ENCODE measurements around the gene ATP10B.

Gene ATP10B

DNA sequence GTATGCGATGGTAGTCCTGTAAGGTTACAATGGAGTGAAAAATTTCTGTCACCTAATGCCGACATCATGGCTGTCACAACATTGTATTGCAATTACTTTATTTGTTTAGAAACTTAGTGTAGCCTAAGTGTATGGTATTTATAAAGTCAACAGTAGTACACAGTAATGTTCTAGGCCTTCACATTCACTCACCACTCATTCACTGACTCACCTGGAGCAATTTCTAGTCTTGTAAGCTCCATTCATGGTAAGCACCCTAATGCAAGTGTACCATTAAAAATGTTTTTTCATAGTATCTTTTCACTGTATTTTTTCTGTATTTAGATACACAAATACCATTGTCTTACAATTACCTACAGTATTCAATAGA is 58.5 kb downstream of the ATP10B start:
- no peak for FAIRE-seq
- DNase-seq (ENCODE audit: insufficient read length, low spot score), result no peak

DNA sequence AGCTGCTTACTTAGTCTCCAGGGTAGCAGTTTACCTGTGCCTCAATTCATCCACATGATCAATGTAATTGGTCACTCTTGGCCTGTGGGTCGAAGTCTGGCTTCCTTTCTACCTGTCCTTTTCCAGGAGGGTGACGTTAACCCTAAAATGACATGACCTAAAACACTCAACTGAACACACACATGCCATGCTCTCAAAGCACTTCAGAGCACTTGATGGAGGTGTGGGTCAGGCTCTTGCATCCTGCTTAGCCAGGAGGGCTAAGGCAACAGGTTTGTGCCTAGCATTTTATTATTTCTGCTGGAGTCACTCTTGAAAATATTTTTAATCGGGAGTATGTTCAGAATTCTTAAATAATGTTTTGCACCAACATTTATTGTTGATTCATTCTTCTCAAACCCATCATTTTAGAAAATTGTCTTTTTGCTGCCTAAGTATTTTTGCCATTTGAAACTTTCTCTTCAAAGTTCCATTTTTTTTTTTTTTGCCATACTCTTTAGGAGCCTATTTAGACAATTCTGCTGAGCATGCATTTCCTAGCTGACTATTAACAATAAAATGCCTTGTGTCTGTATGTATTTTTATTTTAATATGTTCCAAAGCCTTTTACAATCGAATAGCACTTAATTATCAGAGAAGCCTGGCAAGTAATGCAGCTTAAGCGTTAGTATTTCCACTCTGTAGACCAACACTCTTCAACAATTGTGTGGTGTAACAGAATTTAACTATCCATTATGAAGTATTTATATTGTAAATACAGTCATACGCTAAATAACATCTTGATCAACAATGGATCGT is 59.1 kb downstream of the ATP10B start:
- no peak for DNase-seq (ENCODE audit: insufficient read length, low spot score)
- no peak for FAIRE-seq
- TF ChIP-seq PAX5 (IDR thresholded peaks at IDR 0.05; ENCODE audit: insufficient read depth, low read length, severe bottlenecking) (no peak), POU2F2 (IDR thresholded peaks at IDR 0.05; ENCODE audit: low read depth, low read length) (no peak), POLR2AphosphoS5 (IDR thresholded peaks at IDR 0.05; ENCODE audit: low read depth, low read length) (no peak), SPI1 (IDR thresholded peaks at IDR 0.05; ENCODE audit: low read depth, low read length) (no peak), TAF1 (IDR thresholded peaks at IDR 0.05; ENCODE audit: low read depth, low read length) (no peak), POLR2A (IDR thresholded peaks at IDR 0.05; ENCODE audit: low read depth, low read length) (no peak)

More for the DNA sequence above, 58.5 kb downstream of the ATP10B start:
- TF ChIP-seq PAX5 (IDR thresholded peaks at IDR 0.05; ENCODE audit: insufficient read depth, low read length, severe bottlenecking) (no peak), POLR2A (IDR thresholded peaks at IDR 0.05; ENCODE audit: low read depth, low read length) (no peak), POU2F2 (IDR thresholded peaks at IDR 0.05; ENCODE audit: low read depth, low read length) (no peak), POLR2AphosphoS5 (IDR thresholded peaks at IDR 0.05; ENCODE audit: low read depth, low read length) (no peak), SPI1 (IDR thresholded peaks at IDR 0.05; ENCODE audit: low read depth, low read length) (no peak), TAF1 (IDR thresholded peaks at IDR 0.05; ENCODE audit: low read depth, low read length) (no peak)

GRCh38 chr5:160792281-160792680 is 59.7 kb downstream of the ATP10B start:
- TF ChIP-seq TAF1 (IDR thresholded peaks at IDR 0.05; ENCODE audit: low read depth, low read length), result no peak
- no peak for TF ChIP-seq SPI1 (IDR thresholded peaks at IDR 0.05; ENCODE audit: low read depth, low read length)
- TF ChIP-seq POU2F2 (IDR thresholded peaks at IDR 0.05; ENCODE audit: low read depth, low read length), result no peak
- no peak for TF ChIP-seq POLR2A (IDR thresholded peaks at IDR 0.05; ENCODE audit: low read depth, low read length)
- no peak for TF ChIP-seq POLR2AphosphoS5 (IDR thresholded peaks at IDR 0.05; ENCODE audit: low read depth, low read length)
- no peak for TF ChIP-seq PAX5 (IDR thresholded peaks at IDR 0.05; ENCODE audit: insufficient read depth, low read length, severe bottlenecking)
- FAIRE-seq, result no peak
- no peak for DNase-seq (ENCODE audit: insufficient read length, low spot score)

GRCh38 chr5:160789219-160789859 is 62.7 kb downstream of the ATP10B start:
- no peak for FAIRE-seq
- TF ChIP-seq SPI1 (IDR thresholded peaks at IDR 0.05; ENCODE audit: low read depth, low read length), result no peak
- no peak for TF ChIP-seq POLR2AphosphoS5 (IDR thresholded peaks at IDR 0.05; ENCODE audit: low read depth, low read length)
- TF ChIP-seq PAX5 (IDR thresholded peaks at IDR 0.05; ENCODE audit: insufficient read depth, low read length, severe bottlenecking), result no peak
- no peak for TF ChIP-seq POLR2A (IDR thresholded peaks at IDR 0.05; ENCODE audit: low read depth, low read length)
- no peak for TF ChIP-seq TAF1 (IDR thresholded peaks at IDR 0.05; ENCODE audit: low read depth, low read length)
- no peak for TF ChIP-seq POU2F2 (IDR thresholded peaks at IDR 0.05; ENCODE audit: low read depth, low read length)
- DNase-seq (ENCODE audit: insufficient read length, low spot score), result no peak

DNA sequence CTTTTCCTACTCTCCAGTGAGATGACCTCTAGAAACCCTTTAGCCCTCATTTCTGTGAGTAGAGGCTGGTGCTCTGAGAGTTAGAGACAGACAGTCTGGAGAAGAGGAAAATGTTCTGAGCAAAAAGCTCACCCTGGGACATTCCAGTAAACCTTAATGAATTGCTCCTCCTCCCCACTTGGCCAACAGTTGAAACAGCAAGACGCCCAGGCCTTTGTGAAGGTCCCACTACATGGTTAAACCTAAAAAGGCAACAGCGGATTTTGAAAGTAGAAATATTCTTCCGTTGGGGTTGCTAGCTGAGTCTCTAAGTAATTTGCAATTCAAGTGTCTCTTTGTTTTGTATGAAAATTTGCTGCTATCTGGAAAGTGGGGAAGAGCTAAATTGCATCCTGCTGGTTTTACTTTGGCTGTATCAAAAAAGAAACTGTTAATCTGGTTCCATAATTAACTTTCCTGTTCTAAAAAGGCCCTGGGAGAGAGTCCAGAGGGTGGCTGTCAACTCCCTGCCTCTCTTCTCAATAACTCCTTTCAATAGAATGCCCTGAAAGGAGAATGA is 63.8 kb downstream of the ATP10B start:
- FAIRE-seq, result no peak
- DNase-seq (ENCODE audit: insufficient read length, low spot score), result no peak
- TF ChIP-seq POLR2A (IDR thresholded peaks at IDR 0.05; ENCODE audit: low read depth, low read length), result no peak
- TF ChIP-seq TAF1 (IDR thresholded peaks at IDR 0.05; ENCODE audit: low read depth, low read length), result no peak
- no peak for TF ChIP-seq PAX5 (IDR thresholded peaks at IDR 0.05; ENCODE audit: insufficient read depth, low read length, severe bottlenecking)
- TF ChIP-seq POU2F2 (IDR thresholded peaks at IDR 0.05; ENCODE audit: low read depth, low read length), result no peak
- TF ChIP-seq SPI1 (IDR thresholded peaks at IDR 0.05; ENCODE audit: low read depth, low read length), result no peak
- TF ChIP-seq POLR2AphosphoS5 (IDR thresholded peaks at IDR 0.05; ENCODE audit: low read depth, low read length), result no peak

- FAIRE-seq (no peak), DNase-seq (ENCODE audit: insufficient read length, low spot score) (no peak)
- TF ChIP-seq POLR2A (IDR thresholded peaks at IDR 0.05; ENCODE audit: low read depth, low read length) (no peak), POU2F2 (IDR thresholded peaks at IDR 0.05; ENCODE audit: low read depth, low read length) (no peak), PAX5 (IDR thresholded peaks at IDR 0.05; ENCODE audit: insufficient read depth, low read length, severe bottlenecking) (no peak), POLR2AphosphoS5 (IDR thresholded peaks at IDR 0.05; ENCODE audit: low read depth, low read length) (no peak), TAF1 (IDR thresholded peaks at IDR 0.05; ENCODE audit: low read depth, low read length) (no peak), SPI1 (IDR thresholded peaks at IDR 0.05; ENCODE audit: low read depth, low read length) (no peak)
Observed at GRCh38 chr5:160787240-160787639, 64.8 kb downstream of the ATP10B start.

DNA sequence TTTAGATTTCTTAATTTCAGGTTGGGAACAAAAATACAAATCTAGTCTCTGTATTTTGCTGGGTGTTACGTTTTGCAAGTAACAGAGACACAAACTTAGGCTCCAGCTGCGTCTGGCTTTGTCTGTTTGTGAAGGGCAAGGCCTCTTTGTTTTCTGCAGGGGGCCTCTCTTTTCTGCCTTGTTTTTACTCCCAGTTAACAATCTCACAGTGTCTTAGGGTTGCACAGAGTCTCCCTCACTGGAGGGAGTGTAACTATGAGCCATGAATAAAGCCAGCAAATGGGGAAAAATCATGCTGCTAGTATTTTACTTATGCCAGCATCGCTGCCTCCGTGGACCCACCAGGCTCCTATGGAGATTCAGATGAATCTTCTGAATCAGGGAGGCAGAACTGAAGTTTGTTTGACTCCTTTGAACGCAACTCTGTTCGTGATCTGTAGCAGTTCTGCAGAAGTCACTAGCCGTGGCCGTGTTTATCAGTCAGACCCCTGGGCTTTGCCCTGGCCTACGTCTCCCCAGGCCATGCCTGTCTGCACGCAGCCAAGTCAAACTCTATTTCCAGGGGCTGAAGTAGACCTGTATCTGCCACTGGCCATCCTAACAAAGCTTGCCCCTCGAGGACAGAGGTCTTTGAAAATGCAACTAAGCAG is 77.2 kb downstream of the ATP10B start:
- no peak for DNase-seq (ENCODE audit: insufficient read length, low spot score)
- FAIRE-seq, result no peak
- TF ChIP-seq POU2F2 (IDR thresholded peaks at IDR 0.05; ENCODE audit: low read depth, low read length), result no peak
- TF ChIP-seq POLR2A (IDR thresholded peaks at IDR 0.05; ENCODE audit: low read depth, low read length), result no peak

DNA sequence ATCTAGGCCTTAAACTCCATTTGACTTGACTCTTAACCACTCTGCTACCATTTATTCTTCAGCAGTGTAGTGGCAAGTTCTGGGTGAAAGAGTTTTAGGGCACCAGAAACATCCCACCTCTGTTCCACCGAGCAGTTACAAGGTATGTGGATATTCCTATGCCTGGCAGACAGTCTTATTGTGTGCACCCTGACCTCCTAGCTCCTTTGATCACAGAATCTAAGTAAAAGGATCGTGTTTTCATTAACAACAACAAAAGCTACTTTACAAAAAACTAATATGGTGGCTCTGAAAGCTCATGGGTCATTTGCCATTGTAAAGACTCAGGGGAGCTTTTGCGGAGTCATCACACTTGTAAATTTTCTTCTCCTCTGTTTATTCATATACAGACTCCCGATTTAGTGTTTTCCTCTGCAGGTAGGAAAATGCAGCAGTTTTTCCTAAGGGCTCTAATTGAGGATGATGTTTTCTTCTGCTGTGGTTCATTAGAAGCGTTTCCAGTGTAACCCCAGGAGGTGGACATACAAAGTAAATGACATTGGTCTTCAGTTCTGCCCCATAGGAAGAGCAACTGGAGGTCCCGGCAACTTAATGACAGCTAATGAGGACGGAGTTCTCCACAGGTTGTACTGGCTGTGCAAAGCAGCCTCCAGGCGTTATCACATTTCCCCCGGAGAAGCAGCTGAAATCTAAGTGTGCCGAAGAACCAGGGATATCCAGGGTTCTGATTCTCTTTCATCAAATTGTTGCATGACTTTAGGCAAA is 78.2 kb downstream of the ATP10B start:
- no peak for FAIRE-seq
- no peak for DNase-seq (ENCODE audit: insufficient read length, low spot score)
- no peak for TF ChIP-seq TAF1 (IDR thresholded peaks at IDR 0.05; ENCODE audit: low read depth, low read length)
- TF ChIP-seq POLR2AphosphoS5 (IDR thresholded peaks at IDR 0.05; ENCODE audit: low read depth, low read length), result no peak
- TF ChIP-seq POLR2A (IDR thresholded peaks at IDR 0.05; ENCODE audit: low read depth, low read length), result no peak
- TF ChIP-seq PAX5 (IDR thresholded peaks at IDR 0.05; ENCODE audit: insufficient read depth, low read length, severe bottlenecking), result no peak
- TF ChIP-seq SPI1 (IDR thresholded peaks at IDR 0.05; ENCODE audit: low read depth, low read length), result no peak

All from GM12891 (cell line).